Right forelimb (tissue), 1 donor: ENCODE results near the gene ING4.

ENCODE experiments used
- DNase-seq: peaks from one replicate; pipeline ENCODE4 v3.0.0-alpha.2; 2018

Gene ING4

DNA sequence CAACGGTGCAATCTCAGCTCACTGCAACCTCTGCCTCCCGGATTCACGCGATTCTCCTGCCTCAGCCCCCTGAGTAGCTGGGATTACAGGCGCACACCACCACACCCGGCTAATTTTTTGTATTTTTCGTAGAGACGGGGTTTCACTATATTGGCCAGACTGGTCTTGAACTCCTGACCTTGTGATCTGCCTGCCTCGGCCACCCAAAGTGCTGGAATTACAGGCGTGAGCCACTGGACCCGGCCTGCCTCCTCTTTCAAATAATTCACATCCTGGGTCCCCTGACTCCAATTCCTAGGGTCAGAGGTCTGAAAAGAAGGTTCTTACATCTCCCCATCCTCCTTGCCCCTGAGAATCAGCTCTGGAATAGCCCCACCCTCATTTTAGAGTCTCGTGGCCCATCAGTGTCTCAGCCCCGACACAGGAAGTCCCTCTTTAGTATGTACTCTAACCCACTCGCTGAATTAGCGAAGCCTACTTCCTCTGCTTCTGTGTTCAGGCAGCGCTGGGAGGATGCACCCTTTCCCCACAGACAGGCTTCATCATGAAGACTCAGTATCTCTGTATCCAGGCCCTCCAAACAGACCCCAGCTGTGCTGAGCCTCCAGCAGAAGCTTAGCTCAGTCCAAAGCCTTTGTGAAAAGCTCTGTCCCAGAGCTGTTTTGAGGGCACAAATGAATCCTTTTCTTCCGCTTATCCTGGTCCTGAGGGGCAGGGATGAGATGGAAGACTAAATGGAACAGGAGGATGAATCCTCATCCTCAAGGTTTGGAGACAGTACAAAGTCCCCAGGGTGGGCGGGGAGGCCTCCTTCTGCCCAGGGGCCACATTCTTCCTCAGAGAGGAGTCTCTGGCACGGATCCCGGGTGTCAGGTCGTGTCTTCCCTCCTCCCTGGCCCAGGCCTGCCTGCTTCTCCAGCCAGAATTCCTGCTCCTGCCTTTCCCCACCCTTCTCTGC is 30.6 kb downstream of the ING4 start:
- no peak for DNase-seq

DNA sequence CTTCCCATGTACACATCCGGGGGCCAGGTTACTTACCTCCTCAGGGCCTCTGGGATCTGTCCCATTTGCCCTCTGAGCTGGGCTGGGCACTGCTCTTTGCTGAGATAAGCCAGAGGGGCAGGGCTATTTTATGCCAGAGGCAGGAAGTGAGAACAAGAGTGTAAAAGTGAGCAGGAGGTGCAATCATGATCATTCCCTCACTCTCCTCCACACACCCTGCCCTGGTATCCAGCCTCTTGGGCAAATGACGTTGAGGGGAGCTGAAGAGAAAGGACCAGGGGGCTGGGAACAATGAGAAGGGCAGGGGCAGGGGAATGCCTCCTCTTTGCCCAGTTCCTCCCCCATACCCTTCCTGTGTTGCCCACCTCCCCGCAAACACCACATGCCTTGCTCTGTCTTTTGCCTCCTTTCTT is 31.4 kb downstream of the ING4 start:
- no peak for DNase-seq

DNA sequence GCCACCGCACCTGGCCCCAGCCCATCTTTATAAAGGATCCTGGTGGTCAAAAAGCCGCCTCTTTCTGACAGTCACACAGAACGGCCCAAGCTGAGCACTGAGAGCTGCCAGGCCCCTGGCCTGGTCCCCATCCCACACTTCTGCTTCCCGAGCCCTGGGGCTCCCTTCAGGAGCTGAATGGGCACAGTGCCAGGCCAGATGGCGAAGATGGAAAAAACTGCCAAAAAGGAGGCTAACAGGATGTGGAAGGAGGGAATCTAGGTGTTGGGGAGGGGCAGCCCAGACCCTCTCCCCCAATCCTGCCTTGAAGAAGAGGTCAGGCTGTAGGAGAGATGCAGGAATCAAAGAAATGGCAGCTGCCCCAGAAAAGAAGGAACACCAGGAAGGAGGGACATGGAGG is 32.2 kb downstream of the ING4 start:
- no peak for DNase-seq

DNA sequence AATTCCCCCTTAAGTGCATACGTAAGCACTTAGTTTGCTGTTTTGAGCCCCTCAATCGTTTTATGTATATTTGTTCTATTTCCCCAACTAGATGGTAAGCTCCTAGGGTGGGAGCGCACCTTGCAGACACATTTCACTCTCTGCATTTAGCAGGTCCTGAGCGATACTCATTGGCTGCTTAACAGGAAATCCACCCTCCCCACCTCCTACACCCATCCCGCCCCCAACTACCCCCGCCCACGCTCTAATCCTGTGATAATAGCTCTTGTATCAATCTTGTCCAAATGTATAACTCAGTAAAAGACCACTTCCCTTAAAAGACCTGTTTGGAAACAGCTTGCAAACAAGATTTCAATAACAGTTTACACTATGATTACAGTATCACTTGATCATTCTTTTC is 35.3 kb downstream of the ING4 start:
- DNase-seq: no peak

DNA sequence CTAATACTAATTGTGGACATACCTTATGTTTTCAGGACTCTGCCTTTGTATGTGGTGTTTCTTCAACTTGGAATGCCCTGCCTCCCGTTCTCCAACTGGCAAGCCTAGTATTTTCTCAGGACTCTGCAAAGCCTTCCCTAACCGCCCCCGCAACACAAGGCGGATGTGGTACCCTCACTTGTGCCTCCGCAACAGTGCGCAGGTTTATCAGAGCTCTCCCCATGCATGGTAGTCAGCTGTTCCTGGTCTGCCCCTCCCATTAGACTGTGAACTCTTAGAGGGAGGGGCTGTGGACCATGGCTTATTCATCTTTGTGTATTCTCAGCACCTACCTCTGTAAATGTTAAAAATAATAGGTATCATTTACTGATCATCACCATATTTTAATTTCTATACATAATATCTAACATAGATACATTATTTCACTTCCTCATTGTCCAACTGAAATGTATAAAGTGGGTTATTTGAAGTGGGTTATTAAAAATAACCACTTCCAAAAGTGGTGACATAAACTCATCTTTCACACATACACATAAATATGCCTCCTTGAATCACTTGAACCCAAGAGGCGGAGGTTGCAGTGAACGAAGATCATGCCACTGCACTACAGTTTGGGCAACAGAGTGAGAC is 36.1 kb downstream of the ING4 start:
- DNase-seq: no peak

DNA sequence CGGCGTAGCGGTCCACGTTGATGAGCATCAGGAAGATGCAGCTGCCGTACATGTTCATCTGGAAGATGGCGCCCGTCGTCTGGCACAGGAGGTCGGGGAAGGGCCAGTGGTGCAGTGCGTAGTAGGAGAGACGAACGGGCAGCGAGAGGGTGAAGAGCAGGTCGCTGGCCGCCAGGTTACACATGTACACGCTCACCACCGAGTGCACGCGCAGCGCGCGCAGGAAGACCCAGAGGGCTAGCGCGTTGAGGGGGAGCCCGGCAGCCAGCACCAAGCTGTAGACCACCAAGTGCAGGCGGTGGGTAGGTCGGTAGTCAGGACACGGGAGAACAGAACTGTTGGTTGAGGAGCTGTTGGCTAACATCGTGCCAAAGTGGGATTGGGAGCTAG is 42.0 kb downstream of the ING4 start:
- DNase-seq: no peak

DNA sequence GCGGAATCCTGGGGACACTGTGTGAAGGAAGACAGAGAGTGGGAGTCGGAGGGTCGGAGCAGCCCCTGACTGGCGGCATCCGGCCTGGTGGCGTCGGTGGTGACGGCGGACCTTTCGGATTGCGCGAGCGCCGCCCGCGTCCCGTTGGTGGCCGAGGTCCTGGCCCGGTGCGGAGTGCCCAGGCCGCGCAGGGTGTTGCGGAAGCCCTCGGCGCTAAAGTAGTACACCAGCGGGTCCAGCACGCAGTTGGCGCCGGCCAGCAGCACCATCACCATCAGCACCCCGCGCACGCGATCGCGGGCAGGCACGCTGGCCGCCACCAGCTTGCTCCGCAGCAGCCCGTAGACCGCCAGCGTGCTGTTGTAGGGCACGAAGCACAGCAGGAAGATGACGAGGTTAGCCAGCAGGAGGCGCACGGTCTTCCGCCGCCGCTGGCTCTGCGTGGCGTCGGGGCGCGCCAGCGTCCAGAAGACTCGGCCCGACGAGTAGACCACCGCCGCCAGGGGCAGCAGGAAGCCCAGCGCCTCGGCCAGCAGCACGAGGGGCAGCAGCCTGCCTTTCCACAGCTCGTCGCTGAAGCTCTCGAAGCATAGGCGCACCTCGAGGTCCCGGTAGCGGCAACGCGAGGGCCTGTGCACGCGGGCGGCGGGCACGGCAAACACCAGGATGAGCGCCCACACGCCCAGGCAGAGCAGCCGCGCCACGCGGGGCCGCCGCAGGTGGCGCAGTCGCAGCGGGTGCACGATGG is 42.6 kb downstream of the ING4 start:
- peak; percentile 74 for DNase-seq

DNA sequence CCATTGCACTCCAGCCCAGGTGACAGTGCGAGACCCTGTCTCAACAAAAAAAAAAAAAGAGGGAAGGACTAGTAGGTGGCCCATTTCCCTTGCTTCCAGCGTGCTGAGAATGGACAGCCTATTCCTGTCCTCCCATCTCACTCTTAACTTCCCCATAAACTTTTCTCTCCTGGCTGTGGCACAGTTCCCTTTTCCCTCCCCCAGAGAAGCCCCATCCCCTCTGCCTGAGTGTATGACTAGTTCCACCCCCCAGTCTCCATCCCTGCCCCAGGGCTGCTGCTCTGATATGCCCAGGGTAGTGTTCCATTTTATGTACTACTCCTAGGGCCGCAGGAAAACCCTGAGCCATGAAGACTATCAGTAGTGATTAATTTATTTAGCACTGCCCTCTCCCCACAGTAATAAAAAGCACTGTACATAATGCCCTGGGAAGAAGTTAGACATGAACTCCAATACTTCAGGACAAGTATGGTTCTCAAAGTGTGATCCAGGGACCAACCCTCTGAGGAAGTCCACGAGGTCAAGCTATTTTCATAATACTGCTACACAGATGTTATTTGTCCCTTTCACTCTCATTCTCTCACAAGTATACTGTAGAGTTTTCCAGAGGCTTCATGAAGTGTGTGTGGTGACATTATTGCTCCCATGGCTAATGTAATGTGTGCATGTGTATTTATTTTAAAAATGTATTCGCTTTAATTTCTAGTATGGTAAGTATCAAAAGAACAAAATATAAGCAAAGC is 44.3 kb downstream of the ING4 start:
- DNase-seq: no peak

DNA sequence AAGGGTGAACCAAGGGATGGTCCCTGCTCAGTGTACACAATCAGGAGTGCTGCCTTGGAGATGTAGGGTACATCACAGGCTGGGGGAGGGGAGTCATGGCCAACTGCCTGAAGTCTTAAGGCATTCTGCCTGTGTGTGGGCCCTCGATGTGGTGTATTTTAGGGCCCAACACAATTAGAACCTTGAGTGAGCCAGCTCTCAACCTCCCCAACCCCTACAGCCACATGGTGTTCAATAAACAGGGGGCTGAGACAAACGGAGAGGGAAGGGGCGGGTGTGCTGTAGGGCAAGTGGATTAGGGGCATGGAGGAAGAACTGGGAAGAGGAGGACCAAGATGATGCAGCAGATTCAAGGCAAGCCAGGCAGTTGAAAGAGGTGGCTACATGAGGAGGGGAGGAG is 47.1 kb downstream of the ING4 start:
- no peak for DNase-seq

DNA sequence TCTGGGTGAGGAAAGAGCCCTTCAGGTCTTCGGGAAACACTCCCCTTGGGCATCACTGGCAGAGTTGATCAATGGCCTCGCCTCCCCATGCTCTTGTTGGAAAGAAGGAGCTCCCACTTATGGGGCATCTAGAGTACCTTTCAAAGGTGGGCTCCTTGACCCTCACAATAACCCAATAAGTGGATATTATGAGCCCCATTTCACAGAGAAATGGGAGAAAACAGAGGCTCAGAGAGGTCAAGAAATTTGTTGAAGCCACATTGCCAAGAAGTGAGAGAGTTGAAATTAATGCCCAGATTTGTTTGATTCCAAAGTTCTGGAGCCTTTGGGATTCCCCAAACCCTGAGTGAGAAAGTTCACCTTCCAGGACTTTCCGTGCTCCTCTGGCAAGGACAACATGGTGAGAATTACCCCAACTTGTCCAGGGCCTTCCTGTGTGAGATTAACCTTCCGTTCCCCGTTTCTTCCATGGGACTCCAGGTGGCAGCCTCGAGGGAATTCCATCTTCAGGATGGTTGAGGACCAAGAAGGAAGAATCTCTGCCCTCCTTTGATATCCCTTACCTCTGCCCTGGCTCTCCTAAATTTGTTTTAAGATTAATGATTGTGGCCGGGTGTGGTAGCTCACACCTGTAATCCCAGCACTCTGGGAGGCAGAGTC is 48.3 kb downstream of the ING4 start:
- no peak for DNase-seq

DNA sequence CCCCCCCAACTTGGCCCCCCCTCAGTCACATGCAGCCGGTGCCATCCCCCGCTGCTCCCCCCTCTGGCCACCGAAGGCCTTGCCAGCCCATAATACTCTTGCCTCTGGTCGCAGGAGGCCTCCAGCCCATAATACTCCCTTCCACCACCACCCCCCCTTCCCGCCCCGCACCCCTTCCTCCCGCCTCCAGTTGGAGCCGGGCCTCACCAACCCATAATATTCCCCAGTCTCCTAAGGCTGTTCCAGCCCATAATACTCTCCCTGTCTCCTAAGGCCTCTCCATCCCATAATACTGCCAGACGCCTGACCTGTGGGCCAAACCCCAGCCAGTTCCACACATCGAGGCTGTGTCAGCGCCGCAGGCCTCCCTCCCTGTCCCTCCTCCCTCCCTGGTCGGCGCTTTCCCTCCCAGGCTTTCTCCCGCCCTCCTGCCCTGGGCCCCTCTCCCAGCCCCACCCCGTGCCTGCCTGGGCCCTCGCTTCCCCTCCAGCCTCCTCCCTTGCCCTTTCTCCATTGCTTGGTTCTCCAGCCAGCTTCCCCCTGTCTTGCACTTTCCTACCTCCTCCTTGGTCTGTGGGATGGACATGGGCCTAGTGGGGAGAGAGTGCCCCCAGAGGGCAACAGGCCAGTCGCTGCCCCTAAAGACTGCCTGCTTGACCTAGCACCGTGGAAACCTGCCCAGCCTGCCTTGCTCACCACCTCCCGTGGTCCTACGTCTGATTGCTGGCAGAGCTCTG is 49.0 kb downstream of the ING4 start:
- DNase-seq: peak; percentile 95

DNA sequence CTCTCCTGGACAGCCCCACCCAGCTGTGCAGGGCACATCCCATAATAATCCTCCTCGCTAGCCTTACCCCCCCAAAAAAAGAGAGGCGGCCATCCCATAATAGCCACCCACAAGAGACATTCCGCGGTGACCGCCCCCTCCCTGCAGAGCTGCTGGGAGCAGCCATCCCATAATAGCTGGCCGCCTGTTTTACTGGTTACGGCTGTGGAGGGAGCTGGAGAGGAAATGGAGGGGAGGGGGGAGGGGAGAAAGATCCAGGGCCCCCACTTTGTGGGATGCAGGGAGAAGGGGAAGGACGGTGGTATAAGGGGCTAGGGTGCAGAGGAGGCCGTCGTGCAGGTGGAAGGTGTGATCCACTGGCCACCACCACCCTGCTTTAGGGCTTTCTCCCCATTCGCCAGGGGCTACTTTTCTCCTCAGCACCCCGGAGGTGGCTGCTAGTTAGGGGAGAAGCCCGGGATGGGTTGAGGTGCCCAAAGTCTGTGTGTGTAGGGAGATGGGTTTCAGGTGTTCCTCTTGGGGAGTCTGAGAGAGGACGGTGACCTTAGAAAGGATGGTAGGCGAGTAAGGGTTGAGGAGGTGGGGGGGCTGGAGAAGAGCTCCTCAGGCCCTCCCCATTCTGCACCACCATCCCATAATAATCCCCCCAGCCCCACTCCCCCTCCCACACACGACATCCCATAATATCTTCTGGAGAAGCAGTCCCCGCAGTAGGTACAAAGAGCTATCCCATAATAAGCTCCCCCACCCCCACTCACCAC is 49.7 kb downstream of the ING4 start:
- peak; percentile 84 for DNase-seq

DNA sequence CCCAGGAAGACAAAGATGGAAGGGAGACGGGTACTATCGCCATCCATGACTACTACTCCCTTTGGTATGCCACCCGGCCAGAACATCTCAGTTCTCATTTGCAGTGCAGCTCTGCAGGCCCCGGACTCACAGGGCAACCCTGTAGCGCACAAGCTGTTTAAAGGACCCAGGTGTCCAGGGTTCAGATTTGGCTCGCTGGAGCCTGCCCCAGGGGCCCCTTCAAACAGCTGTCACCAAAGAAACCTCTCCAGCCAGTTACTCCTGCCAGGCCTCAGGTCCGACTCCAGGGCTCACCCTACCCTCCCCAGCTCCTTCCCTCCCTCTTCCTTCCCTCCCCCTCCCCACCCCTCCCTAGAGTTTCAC is 50.3 kb downstream of the ING4 start:
- DNase-seq: no peak

DNA sequence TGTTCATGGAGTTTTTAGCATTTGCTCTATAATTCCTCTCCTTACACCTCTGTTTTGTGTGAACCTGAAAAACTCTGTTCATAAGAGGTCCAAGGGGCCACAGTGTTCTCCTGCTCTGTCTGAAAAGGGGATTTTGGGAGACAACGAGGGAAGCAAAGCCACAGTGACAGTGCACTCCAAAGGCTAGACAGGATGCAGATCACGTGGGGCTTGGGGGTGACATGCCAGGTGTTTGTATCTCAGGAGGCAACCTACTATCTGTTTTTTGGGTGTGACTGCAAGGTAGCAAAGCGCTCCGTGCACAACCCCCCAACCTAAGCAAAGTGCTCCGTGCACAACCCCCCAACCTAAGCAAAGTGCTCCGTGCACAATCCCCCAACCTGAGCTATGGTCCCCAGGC is 50.7 kb downstream of the ING4 start:
- DNase-seq: no peak

DNA sequence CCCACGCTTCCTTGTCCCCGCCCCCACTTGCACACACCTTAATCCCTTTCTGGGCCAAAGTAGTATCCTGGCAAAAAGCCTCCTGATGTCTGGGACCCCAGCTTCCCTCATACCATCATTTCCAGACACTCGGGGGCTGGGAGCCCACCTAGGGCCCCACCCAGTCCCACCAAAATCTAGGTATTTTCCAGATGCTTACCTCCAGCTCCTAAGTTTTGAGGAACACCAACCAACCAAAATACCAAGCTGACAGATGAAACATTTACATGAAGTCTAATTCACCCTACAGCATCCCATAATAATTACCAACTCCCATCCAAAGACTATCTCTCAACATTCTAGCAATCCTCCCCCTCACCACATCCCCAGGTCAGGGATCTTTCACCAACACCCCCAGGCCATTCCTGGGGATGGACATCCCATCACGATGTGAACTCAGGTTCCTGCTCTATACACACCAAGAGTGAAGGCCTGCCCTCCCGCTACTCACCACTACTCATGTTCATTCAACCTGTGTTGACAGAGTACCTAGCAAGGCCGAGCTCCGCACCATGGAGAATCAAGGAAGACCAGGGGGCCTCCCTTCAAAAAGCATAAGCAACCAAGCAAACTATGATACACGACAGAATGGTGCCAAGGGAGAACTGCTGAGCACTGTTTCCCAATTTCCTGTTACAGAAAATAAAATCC is 54.2 kb downstream of the ING4 start:
- no peak for DNase-seq

DNA sequence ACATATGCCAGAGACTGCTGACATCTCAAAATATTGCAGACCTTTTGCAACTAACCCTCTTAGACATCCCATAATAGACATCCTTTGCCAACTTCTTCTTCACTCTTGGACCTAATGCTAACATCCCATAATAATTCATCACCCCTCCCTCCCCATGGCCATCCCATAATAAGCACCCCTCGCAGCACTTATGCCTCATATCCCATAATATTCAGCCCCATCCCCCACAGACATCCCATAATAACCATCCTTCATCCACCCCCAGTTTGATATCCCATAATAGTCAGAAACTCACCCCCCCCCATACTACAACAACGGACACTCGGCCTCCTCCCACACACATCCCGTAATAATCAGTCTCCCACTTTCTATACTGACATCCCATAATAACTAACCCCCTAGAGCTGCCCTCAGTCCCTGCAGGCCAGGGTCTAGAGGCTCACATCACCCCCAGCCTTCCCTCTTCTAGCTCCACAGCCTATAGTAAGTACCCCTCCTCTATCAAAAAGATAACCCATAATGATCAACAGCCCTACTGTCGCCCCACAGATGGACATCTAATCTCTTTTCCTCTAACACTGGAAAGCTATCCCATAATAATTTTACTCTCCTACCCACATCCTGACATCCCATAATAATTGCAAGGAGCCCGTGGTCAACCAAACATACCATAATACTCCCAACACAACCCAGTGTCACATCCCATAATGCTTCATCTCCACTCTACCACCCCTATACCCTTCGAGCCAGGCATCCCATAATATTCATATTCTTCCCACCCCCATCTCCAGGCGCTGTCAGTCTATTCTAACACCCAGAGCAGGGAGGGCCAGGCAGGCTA is 54.9 kb downstream of the ING4 start:
- DNase-seq: peak; percentile 71

DNA sequence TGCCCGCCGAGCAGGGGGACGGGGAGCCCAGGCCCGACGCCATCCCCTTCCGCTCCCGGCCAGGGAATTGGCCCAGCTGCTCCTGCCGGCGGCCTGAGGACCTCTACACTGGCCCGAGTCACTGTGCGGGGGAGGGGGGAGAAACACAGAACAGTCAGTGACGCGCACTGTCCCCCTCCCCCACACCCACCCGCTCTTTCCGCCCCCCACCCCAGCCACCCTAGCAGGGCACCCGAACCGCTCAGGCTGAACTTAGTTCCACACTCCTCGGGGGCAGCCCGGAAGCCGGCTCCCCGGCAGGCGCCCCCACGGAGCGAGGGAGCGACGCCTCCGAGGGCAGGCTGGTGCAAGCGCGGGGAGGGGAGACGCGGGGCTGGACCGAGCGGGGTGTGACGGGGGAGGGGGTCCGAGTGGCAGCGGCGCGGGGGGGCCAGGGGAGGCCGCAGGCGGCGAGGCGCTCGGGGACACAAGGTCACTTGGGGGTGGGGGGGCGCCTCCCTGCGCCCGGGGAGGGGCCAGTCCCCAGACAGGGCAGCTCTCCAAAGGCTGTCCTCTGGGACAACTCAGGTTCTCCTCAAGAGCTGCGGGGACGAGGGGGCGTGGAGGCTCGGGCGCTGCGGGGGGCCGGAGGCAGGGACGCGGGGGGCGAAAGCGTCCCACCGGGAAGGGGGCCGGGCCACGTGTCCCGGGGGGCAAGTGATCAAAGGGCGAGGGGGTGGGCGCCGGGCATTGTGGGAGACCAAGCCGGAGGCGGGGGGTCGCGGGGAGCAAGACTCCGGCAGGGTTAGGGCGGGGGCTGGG is 56.4 kb downstream of the ING4 start:
- peak; percentile 73 for DNase-seq
